ENCODE measurements around the gene KANSL3. TPM values are rescaled to one million over a fixed set of nuclear protein-coding genes. Genes with fewer than 3 reads are reported as not detected.

KANSL3 gene
- total and polyA plus RNA-seq, 2 experiments from 2014 or later, result 8.9 to 31.4 TPM

DNA sequence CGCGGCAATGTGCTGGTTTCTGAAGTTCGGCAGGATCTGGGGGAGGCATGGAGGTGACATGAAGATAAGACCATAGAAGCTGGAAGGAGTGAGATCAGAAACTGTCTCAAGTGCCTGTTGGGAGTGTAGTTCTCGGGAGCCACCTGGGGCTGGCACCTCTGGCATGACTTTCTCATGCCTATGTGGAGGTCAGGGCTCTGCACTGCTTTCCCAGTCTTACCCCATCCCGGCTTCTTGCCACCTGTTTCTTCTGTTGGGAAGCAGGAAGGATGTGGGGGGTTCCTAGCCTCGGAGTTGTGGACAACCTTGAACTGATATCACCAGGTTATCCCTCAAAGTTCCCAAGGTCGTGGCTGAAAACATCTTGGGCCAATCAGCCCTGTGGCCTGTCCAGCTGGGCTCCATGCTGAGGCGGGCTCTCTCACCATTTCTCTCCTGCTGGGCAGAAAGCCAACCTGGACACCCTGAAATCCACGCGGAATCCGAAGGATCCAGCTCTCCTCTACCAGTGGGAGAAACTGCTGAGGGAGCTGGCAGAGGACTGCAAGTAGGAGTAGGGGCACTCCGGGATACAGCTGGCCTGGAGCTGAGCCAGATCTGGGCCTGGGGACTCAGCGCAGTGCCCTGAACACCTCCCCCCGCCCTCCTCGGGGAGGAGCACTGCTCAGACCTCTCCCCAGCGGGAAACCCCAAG is 46.9 kb upstream of the KANSL3 start:
- no peak overlapping the region for H3K4me3 Mint-ChIP-seq
- H3K27me3 ChIP-seq (ENCODE audit: insufficient read depth), result no peaks in the 10 kb centered on the region
- H3K4me2 ChIP-seq, result no peak overlapping the region

More for the DNA sequence above, 46.9 kb upstream of the KANSL3 start:
- Histone ChIP-seq H3K4me3 (no peak overlapping the region), H3K9me2 (ENCODE audit: insufficient read depth) (no peaks in the 10 kb centered on the region), H3K4me1 (ENCODE audit: insufficient read depth) (no peaks in the 10 kb centered on the region), H3K36me3 (ENCODE audit: insufficient read depth) (no peaks in the 10 kb centered on the region), H3K79me2 (replicated peaks; ENCODE audit: insufficient read depth) (no peaks in the 10 kb centered on the region), H3K27ac (ENCODE audit: low read depth) (no peak overlapping the region), H3F3A (replicated peaks; ENCODE audit: low read depth) (no peaks in the 10 kb centered on the region), H4K20me1 (replicated peaks; ENCODE audit: insufficient read depth) (no peaks in the 10 kb centered on the region), H2AFZ (peak overlapping the region; percentile 59; the same call in 1 of the 2 replicates)
- Mint-ChIP-seq H3K36me3 (ENCODE audit: low read depth) (no peaks in the 10 kb centered on the region), H3K27me3 (ENCODE audit: insufficient read depth, low read depth, poor library complexity) (peaks cover 4% of the 10 kb centered on the region), H3K27ac (no peak overlapping the region), H3K9me3 (no peaks in the 10 kb centered on the region), H3K4me1 (peaks cover 10% of the 10 kb centered on the region)
- no peak; the same call in 2 of the 3 replicates for ATAC-seq
- no peak for DNase-seq (ENCODE audit: low spot score)
- no peak for TF ChIP-seq JUNB (IDR thresholded peaks at IDR 0.05; ENCODE audit: unreplicated experiment)
- TF ChIP-seq, protein P1, sequence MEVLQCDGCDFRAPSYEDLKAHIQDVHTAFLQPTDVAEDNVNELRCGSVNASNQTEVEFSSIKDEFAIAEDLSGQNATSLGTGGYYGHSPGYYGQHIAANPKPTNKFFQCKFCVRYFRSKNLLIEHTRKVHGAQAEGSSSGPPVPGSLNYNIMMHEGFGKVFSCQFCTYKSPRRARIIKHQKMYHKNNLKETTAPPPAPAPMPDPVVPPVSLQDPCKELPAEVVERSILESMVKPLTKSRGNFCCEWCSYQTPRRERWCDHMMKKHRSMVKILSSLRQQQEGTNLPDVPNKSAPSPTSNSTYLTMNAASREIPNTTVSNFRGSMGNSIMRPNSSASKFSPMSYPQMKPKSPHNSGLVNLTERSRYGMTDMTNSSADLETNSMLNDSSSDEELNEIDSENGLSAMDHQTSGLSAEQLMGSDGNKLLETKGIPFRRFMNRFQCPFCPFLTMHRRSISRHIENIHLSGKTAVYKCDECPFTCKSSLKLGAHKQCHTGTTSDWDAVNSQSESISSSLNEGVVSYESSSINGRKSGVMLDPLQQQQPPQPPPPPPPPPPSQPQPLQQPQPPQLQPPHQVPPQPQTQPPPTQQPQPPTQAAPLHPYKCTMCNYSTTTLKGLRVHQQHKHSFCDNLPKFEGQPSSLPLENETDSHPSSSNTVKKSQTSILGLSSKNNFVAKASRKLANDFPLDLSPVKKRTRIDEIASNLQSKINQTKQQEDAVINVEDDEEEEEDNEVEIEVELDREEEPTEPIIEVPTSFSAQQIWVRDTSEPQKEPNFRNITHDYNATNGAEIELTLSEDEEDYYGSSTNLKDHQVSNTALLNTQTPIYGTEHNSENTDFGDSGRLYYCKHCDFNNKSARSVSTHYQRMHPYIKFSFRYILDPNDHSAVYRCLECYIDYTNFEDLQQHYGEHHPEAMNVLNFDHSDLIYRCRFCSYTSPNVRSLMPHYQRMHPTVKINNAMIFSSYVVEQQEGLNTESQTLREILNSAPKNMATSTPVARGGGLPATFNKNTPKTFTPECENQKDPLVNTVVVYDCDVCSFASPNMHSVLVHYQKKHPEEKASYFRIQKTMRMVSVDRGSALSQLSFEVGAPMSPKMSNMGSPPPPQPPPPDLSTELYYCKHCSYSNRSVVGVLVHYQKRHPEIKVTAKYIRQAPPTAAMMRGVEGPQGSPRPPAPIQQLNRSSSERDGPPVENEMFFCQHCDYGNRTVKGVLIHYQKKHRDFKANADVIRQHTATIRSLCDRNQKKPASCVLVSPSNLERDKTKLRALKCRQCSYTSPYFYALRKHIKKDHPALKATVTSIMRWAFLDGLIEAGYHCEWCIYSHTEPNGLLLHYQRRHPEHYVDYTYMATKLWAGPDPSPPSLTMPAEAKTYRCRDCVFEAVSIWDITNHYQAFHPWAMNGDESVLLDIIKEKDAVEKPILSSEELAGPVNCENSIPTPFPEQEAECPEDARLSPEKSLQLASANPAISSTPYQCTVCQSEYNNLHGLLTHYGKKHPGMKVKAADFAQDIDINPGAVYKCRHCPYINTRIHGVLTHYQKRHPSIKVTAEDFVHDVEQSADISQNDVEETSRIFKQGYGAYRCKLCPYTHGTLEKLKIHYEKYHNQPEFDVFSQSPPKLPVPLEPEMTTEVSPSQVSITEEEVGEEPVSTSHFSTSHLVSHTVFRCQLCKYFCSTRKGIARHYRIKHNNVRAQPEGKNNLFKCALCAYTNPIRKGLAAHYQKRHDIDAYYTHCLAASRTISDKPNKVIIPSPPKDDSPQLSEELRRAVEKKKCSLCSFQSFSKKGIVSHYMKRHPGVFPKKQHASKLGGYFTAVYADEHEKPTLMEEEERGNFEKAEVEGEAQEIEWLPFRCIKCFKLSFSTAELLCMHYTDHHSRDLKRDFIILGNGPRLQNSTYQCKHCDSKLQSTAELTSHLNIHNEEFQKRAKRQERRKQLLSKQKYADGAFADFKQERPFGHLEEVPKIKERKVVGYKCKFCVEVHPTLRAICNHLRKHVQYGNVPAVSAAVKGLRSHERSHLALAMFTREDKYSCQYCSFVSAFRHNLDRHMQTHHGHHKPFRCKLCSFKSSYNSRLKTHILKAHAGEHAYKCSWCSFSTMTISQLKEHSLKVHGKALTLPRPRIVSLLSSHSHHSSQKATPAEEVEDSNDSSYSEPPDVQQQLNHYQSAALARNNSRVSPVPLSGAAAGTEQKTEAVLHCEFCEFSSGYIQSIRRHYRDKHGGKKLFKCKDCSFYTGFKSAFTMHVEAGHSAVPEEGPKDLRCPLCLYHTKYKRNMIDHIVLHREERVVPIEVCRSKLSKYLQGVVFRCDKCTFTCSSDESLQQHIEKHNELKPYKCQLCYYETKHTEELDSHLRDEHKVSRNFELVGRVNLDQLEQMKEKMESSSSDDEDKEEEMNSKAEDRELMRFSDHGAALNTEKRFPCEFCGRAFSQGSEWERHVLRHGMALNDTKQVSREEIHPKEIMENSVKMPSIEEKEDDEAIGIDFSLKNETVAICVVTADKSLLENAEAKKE (CRISPR knock-in tag; IDR thresholded peaks at IDR 0.05), result no peak
- TF ChIP-seq POLR2AphosphoS5 (IDR thresholded peaks at IDR 0.05; ENCODE audit: low read depth), result no peak
